ENCODE data around the gene SORL1-AS1.
A peak's percentile ranks its signal among the peaks of the same experiment; 100 is the strongest.
"Not testable (repeated sequence)": the region's sequence is repeated elsewhere in the genome, so short reads cannot be mapped to it uniquely, and the experiment has no call there.

SORL1-AS1 gene

GRCh38 chr11:121426476-121427399, 26.0 kb downstream of the SORL1-AS1 start:
- FAIRE-seq = no peak

DNA sequence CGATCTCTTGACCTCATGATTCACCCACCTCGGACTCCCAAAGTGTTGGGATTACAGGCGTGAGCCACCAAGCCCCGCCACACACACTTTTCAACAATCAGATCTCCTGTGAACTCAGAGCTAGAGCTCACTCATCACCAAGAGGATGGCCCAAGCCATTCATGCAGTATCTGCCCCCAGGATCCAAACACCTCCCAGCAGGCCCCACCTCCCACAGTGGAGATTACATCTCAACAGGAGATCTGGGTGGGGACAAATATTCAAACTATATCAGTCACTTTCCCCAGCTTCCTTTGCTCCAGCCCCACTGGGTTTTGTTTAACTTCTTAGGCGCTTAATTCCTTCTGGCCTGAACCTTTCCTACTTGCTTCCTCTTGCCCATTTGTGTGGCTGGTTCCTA, 26.9 kb downstream of the SORL1-AS1 start:
- no peak for FAIRE-seq

GRCh38 chr11:121422675-121423074, 30.1 kb downstream of the SORL1-AS1 start:
- FAIRE-seq = no peak

DNA sequence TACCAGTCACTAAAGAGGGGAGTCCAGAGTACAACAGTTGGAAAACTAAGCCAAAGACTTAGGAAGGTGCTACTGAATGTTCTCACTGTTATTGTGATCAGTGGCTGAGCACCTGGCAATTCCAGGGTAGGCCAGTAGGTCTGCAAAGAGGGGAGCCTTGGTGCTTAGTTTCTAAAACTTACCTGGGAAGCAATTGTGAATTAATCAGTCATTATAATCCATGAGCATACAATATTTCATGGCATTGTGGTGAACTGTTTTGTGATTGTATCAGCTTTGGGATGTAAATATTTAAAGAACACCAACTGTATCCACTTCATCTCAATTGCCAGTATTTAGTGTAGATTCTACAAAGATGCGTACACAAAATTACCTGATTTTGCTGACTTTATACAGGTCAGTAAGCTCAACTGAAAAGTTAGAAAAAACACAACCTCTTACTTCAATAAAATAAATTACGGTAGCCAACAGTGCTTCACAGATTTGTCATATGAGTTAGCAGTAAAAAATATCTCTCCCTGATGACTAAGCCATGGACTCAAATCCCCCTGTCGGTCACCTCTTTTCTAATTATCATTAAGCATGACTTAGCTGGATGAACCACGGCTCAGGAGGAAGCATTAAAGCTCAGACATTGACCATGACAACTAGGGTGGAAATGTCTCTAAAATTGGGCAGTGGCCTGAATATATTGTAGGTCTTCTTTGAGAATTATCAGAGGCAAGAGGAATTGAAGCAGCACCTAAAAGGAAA, 31.4 kb downstream of the SORL1-AS1 start:
- FAIRE-seq = peak; percentile 97

GRCh38 chr11:121420398-121420797, 32.4 kb downstream of the SORL1-AS1 start:
- no peak for FAIRE-seq

DNA sequence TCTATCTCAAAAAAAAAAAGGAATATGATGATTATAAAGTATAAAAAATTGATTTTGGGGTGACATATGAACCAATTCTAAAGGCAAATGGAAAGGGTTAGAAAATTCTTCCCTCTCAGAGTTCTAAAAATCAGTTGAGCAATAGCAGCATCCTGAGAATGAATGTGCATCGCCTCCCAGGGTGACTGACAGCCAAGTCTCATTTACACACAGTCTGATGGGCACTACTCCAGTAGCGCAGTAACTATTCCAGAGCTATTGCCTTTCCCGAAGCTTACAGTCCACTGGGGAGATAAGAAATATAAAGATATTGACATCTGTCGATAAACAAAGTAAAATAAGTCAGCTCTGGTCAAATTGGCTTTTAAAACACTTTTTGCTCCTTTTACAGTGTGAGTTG, 32.9 kb downstream of the SORL1-AS1 start:
- FAIRE-seq = no peak

GRCh38 chr11:121418625-121419114, 34.1 kb downstream of the SORL1-AS1 start:
- FAIRE-seq = no peak

GRCh38 chr11:121417607-121418006, 35.2 kb downstream of the SORL1-AS1 start:
- no peak for FAIRE-seq

DNA sequence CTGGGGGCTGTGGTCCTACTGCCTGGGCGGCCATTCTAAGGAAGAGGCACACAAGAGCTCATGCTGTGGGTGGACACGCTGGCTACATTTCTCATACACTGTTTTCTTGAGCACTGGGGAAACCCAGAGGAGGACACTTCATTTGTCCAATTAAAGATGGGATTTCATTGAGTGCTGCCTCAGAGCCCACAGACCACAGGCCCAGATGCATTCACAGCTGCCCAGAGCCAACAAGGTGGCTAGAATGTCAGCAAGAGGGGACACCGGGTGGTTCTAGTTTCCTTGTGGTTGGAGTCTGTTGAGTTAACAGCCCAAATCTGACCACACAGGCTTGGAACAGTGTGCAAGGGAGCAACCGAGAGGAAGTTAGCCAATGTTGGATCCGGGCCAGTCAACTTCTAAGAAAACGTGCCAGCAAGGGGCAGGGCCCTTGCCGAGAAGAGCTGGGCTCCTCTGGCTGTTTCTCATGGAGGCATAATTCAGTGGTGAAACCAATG, 35.7 kb downstream of the SORL1-AS1 start:
- no peak for FAIRE-seq

GRCh38 chr11:121415856-121416255, 36.9 kb downstream of the SORL1-AS1 start:
- FAIRE-seq = no peak

DNA sequence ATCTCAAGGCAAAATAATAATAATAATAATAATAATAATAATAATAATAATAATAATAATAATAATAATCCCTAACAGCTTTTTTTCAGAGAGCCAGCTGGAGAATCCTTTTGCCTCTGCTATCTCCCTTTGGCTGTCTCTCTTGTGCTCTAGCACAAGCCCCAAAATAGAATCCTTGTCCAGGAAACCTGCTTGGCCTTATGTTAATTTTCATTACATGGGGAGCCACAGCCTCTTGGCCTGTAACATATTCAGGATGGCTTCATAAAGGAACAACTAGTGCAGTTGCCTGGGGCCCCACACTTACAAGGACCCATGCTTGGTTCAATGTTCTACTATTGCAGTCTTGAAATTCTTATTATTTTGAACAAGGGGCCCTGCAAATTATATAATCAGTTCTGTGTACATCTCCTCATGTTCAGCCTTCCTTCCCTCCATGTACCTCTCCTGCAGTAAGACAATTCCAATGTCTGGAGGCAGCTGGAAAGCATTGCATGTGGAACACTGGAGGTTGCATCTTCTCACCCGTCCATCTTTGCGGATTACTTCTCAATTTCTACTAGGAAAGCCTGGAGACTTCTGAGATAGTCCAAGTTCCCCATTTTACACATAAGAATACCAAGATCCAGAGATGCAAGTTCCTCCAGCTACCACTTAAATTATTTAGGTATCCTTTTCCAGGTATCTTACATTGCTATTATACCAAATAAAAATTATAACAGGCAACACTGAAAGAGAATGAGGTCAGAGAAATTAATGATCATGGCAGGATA, 38.4 kb downstream of the SORL1-AS1 start:
- FAIRE-seq = no peak

DNA sequence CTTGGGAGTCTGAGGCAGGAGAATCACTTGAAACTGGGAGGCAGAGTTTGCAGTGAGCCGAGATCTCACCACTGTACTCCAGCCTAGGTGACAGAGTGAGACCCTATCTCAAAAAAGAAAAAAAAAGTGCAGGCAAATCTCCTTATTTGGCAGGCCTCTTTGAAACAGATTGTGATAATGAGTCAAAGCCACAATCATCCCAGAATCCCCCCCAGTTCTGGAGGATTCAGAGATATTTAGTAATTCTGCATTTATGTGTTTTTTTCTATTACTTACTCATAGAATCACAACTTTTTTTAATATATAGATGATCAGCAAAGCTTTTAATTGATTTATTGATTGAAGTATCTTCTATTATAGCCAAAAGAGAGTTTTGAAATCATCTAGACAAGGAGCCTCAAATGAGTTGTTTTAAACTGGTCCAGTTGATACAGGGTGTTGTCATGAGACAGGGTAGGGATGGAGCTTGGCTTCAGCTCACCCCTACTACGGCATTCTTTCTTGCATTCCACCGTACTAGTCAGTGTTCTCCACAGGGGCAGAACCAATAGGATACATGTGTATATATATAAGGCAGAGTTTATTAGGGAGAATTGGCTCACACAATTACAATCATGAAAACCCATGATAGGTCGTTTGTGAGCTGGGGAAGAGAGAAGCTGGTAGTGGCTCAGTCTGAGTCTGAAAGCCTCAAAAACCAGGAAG, 39.9 kb downstream of the SORL1-AS1 start:
- no peak for FAIRE-seq

DNA sequence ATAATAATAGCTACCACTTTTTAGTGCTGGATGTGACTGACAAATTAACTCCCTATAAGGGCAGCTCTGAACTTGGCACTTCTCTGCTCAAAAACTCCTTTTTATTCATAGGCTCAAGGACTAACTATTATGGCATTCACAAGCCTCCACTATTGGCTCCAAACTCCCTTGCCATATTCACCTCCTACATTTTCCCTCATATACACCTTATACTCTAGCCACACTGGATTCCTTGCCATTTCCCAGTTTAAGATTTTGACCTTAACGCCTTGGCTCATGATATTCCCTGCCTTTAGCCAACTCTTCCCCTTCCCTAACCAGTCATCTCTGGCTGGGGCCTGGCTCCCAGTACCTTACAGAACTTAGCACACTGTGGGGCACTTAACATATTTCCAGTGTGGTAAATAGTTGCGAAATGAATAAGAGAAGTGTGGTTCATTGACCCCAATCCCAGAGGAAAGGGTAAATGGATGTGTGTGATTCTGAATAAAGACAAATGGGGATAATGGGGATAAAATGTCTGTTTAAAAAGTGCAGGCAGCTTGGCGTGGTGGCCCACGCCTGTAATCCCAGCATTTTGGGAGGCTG, 40.7 kb downstream of the SORL1-AS1 start:
- no peak for FAIRE-seq

DNA sequence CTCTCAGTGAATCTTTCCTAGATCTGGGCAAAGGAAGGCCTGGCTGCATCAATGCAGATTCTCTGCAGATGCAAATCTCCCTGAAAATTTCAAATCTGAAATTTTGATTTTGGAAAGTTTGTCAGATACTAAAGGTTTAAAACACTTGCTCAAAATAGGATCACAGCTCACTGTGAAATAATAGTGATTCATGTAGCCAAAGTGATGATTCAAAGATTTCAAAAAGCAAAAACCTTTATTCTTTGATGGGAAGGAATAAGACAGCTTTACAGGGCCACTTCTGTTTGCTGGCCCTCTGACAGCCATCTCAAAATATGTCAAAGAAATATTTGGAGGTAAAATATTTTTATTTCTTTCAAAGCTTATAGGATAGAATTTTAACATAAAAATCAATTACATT, 41.4 kb downstream of the SORL1-AS1 start:
- FAIRE-seq = not testable (repeated sequence)

- not testable (repeated sequence) for FAIRE-seq
Observed at GRCh38 chr11:121410041-121410440, 42.7 kb downstream of the SORL1-AS1 start.

DNA sequence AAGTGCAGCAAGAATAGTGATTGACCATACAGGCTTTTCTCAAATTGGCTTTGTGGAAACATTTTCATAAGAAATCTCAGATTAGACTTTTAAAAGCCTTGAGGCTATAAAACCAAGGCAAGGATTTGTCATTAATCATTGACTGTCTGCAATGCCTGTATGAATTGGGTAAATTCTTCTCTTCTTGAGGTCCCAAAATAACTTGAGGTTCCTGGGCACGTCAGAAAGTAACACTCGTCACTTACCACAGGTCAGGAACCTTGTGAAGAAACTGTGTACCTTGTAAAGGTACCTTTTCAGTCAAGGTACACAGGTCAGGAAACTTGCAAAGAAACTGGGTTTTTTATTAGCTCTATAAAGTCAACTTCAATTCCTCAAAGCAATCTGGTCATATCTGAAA, 43.9 kb downstream of the SORL1-AS1 start:
- no peak for FAIRE-seq

GRCh38 chr11:121406291-121406690, 46.5 kb downstream of the SORL1-AS1 start:
- no peak for FAIRE-seq

GRCh38 chr11:121405646-121406045, 47.1 kb downstream of the SORL1-AS1 start:
- no peak for FAIRE-seq

DNA sequence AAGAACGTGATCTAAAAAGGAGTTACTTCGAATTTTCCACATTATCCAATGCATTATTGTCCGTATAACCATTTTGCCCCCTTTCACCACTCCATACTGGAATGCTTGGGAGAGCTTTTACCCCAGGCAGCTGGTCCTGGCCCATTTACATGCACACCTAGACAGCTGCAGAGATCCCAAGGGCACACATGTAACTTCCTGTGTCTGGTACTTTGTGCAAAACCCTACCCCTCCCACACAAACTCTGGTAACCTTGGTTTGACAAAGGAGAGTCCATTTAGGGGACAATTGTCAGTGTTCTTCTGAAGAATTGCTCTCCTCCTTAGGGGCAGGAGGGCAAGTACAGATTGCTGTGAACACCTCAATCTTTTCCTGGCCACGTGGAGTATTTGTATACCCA, 58.0 kb downstream of the SORL1-AS1 start:
- FAIRE-seq = no peak

DNA sequence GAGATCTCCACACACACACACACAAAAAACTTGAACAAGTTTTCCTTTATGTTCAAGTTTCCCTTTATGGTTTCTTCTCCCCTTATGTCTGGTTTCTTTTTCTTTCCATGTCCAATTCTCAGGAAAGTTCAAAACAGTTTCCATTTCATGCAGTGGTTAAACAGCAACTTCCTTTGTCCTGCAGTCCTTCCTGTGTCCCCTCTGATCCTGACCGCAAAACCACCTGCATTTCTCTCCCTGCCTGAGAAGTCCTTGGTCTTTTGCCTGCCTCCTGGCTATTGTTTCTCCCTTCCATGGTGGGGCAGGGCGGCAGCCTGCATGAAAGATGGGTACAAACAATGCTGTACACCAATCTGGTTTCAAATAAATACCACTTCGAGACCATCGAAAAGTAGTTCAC, 58.9 kb downstream of the SORL1-AS1 start:
- FAIRE-seq = no peak

DNA sequence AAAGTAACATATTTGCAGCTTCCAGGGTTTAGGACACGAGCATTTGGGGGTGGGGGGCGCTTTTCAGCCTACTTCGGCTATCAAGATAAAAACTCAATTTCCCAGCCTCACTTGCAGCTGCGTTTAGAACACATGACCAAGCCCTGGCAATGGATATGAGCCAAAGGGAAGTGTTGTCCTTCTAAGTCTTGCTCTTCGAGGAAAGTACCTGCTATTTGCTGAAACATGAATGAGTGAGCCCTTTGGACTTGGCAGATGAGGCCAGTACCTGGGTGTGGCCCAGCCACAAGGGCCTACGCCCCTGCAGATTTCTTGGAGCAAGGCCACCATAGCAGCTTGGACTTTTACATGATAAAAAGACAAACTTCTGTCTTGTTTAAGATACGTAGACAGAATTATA, 60.9 kb downstream of the SORL1-AS1 start:
- FAIRE-seq = no peak

DNA sequence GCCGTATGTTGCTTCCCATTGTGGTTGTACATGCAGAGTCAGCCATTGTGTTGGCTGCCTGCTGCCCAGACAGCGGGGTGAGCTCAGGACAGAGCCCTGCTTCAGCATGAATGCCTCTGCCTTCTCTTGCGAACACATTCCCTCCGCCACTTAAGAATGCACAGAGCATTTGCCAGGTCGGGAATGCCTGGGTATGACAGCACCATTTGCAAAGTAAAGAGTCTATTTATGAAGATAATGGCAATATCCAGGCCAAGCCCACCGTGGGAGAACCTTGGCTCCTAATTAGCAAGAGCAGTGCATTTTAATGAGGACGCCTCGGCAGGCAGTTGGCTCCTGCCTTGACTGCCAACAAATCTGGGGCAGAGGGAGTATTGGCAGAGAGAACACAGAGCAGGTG, 63.1 kb downstream of the SORL1-AS1 start:
- FAIRE-seq = peak; percentile 99

Data from islet of Langerhans (tissue), 1 donor.